ENCODE data around the gene PGM5. TPM values are rescaled to one million over a fixed set of nuclear protein-coding genes. Genes with fewer than 3 reads are reported as not detected.
"Not testable (repeated sequence)": the region's sequence is repeated elsewhere in the genome, so short reads cannot be mapped to it uniquely, and the experiment has no call there.

The PGM5 gene
- total RNA-seq, 1 donor from 2014 or later: not detected

DNA sequence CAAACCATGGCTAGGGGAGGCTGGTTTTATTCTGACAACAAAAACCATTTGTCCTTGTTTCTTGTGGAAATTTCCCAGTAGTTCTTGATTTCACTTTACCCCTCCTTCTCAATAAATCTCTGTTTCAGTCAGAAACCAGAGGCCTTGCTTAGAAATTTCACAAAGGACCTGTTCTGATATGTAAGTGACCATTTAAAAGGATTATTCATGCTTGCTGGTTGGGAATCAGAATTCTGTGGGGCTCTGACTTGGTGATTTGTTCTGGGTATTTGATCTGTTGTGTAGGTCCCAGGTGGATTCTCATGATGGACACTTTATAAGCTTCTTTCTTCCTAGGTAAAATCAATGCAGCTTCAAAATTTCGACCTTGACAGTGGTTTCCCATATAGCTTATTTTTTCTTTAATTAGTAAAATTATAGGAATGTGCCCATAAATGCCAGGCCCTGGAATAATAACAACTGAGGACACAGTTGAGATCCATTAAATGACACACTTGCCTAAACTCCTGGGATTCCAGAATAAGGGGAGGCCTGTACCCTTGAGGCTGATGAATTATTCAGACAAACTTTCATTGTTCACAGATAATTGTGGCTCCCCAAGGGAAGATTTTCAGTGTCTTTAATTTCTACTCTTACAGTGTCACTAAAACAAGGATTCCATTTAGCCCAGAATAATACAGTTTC, 40.1 kb downstream of the PGM5 start:
- not testable (repeated sequence) for H3K36me3 Mint-ChIP-seq (ENCODE audit: low read depth); H3K27me3 Mint-ChIP-seq (ENCODE audit: low read depth); H3K9me3 Mint-ChIP-seq (ENCODE audit: low read depth); H3K27ac Mint-ChIP-seq (ENCODE audit: unreplicated experiment); DNase-seq (ENCODE audit: low spot score); H3K4me1 Mint-ChIP-seq (ENCODE audit: low read depth); H3K4me3 Mint-ChIP-seq (ENCODE audit: unreplicated experiment)

DNA sequence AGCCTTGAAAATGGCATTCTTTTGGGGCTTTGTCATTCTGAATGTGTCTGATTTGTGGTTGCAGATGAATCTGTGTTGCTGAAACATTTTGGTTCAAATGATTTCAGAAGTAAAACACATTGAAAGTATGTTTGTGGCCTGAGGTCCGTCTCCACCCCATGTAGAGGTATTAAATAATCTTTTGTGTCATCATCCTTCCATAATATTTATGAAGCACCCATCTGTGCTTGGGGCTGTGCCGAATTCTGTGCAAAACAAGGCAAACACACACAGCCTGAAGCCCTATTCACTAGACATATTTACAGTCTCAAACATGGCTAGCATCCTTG, 40.6 kb downstream of the PGM5 start:
- not testable (repeated sequence) for H3K4me1 Mint-ChIP-seq (ENCODE audit: low read depth); H3K27ac Mint-ChIP-seq (ENCODE audit: unreplicated experiment); H3K4me3 Mint-ChIP-seq (ENCODE audit: unreplicated experiment); H3K27me3 Mint-ChIP-seq (ENCODE audit: low read depth); H3K36me3 Mint-ChIP-seq (ENCODE audit: low read depth); H3K9me3 Mint-ChIP-seq (ENCODE audit: low read depth); DNase-seq (ENCODE audit: low spot score)

DNA sequence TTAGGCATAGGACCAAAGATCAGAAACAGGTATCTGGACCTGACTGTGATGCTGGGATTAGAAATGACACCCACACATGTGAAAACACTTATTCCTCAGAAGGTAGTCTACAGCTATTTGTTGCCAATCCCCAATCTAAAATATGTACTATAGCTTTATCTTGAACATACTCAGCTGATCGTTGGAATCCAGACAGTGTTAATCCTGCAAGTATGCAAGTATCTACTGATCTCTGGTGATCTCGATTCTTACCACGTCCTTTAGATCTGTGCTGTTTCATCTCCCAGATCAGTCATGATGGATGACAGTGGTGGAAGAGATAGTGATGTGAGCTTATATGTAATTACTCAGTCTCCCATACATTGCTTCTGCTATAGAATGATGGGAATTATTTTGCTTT, 41.4 kb downstream of the PGM5 start:
- H3K4me1 Mint-ChIP-seq (ENCODE audit: low read depth); H3K27ac Mint-ChIP-seq (ENCODE audit: unreplicated experiment); H3K27me3 Mint-ChIP-seq (ENCODE audit: low read depth); H3K4me3 Mint-ChIP-seq (ENCODE audit: unreplicated experiment); DNase-seq (ENCODE audit: low spot score); H3K9me3 Mint-ChIP-seq (ENCODE audit: low read depth); H3K36me3 Mint-ChIP-seq (ENCODE audit: low read depth): not testable (repeated sequence)

DNA sequence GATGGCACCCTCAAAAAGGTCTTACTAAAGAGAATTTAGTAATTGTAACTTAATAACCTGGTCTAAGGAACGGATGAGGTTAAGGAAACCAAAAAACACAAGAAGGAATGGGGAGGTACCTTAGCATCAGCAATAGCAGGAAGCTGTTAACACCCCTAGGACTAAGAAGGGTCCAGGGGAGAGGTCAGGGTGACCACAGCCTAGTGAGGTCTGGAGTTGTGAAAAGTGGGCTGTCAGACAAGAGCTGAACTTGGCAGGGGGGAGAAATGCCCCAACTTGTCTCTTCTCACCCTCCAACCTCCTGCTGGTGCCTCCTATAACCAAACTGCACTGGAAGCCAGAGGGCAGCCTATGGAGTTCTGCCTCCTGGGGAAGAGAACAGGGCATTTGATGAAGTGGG, 41.9 kb downstream of the PGM5 start:
- H3K9me3 Mint-ChIP-seq (ENCODE audit: low read depth); H3K27ac Mint-ChIP-seq (ENCODE audit: unreplicated experiment): not testable (repeated sequence)

DNA sequence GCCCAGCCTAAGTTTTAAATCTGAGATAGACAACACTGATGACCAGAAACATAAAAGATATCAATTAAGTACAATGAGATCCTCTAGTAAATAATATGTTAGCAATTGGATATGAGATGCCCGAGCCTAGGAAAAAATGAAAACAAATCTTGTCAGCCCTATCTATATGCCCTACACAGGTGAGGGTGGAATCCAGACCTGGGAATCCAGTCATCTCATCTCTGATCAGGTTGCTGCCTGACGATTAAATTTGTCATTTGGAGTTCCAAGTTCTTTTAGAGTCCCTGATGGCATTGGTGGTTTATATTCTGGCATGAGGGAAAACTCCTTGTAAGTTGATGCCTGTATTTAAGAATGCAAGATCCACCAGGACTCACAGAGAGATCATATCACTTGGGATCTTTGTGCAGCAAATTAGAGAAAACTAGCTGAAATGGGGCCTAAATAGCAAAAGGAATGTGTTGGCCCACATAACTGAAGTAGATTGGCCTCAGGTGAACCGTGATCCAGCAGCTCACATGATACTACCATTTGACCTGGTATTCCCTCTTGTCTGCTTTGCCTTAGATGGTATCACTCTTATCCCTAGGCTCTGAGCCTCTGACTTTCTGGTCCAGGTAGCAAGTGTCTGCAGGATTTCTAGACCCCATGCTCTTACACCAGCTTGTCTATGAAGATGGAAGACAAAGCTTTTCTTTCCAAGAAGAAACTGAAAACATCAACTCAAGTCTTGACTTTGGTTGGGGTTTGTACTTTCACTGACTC, 48.2 kb downstream of the PGM5 start:
- not testable (repeated sequence) for H3K9me3 Mint-ChIP-seq (ENCODE audit: low read depth); H3K4me1 Mint-ChIP-seq (ENCODE audit: low read depth); DNase-seq (ENCODE audit: low spot score); H3K27me3 Mint-ChIP-seq (ENCODE audit: low read depth); H3K27ac Mint-ChIP-seq (ENCODE audit: unreplicated experiment); H3K36me3 Mint-ChIP-seq (ENCODE audit: low read depth); H3K4me3 Mint-ChIP-seq (ENCODE audit: unreplicated experiment)

More for the DNA sequence above, 41.9 kb downstream of the PGM5 start:
- not testable (repeated sequence) for H3K27me3 Mint-ChIP-seq (ENCODE audit: low read depth); H3K4me1 Mint-ChIP-seq (ENCODE audit: low read depth); H3K4me3 Mint-ChIP-seq (ENCODE audit: unreplicated experiment); DNase-seq (ENCODE audit: low spot score); H3K36me3 Mint-ChIP-seq (ENCODE audit: low read depth)

DNA sequence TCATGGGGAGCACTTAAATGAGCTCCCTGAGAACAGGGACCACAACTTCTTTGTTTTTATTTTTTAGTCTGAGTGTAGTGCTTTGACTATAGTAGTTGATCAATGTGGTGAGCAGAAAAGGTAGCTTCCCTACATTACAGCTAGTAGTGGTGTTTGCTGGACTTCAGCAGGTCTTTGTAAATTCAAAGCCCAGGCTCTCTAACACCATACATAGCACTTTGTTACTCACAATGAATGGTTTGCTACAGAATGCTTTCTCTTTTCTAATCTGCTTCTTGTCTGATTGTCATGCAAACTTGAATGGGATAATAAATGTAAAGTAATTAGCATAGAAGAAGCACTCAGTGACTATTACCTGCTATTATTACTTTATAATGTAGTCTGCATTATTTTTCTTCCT, 55.5 kb downstream of the PGM5 start:
- DNase-seq (ENCODE audit: low spot score); H3K4me3 Mint-ChIP-seq (ENCODE audit: unreplicated experiment); H3K27me3 Mint-ChIP-seq (ENCODE audit: low read depth); H3K27ac Mint-ChIP-seq (ENCODE audit: unreplicated experiment); H3K36me3 Mint-ChIP-seq (ENCODE audit: low read depth); H3K4me1 Mint-ChIP-seq (ENCODE audit: low read depth); H3K9me3 Mint-ChIP-seq (ENCODE audit: low read depth): not testable (repeated sequence)

DNA sequence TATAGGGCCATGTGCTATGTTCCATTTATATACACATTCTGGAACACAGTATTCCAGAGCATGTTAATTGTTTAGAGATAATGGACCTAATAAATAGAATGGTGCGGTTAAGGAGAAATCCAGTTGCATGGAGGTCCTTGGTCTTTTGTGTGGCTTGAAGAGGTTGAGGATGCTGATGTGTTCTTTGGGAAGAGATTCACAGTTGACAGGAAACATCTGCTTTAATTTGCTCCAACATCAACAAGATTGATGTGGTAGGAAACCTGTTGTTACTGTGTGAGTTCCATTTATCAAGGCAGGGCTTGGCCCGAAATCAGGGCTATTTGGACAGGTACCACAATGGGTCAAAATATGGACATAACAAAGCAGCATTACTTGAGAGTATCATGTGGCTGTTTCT, 56.3 kb downstream of the PGM5 start:
- not testable (repeated sequence) for H3K4me3 Mint-ChIP-seq (ENCODE audit: unreplicated experiment); H3K27ac Mint-ChIP-seq (ENCODE audit: unreplicated experiment); H3K4me1 Mint-ChIP-seq (ENCODE audit: low read depth); H3K9me3 Mint-ChIP-seq (ENCODE audit: low read depth); H3K36me3 Mint-ChIP-seq (ENCODE audit: low read depth); DNase-seq (ENCODE audit: low spot score); H3K27me3 Mint-ChIP-seq (ENCODE audit: low read depth)

DNA sequence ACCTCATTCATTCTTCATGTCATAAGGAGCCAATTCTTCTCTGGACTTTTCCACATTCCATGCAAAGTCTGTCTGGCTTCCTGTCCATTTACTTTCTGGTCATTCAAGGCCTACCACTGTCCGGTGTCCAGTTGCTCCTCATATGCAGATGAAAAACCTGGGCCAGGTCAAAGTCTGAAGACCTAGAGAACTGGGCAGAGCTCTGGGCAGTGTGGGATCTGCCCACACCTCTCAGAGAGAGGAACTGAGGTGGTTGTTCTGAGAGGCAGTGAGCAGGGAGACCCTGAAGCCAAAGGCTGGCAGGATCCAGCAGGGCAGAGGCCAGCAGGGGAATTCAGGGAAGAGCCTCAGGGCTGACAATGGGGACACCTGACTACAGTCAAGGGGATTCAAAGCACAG, 58.7 kb downstream of the PGM5 start:
- H3K36me3 Mint-ChIP-seq (ENCODE audit: low read depth); H3K9me3 Mint-ChIP-seq (ENCODE audit: low read depth); H3K27ac Mint-ChIP-seq (ENCODE audit: unreplicated experiment); H3K4me3 Mint-ChIP-seq (ENCODE audit: unreplicated experiment); DNase-seq (ENCODE audit: low spot score); H3K4me1 Mint-ChIP-seq (ENCODE audit: low read depth): not testable (repeated sequence)
- H3K27me3 Mint-ChIP-seq (ENCODE audit: low read depth): peaks cover 12% of the 10 kb centered on the region

DNA sequence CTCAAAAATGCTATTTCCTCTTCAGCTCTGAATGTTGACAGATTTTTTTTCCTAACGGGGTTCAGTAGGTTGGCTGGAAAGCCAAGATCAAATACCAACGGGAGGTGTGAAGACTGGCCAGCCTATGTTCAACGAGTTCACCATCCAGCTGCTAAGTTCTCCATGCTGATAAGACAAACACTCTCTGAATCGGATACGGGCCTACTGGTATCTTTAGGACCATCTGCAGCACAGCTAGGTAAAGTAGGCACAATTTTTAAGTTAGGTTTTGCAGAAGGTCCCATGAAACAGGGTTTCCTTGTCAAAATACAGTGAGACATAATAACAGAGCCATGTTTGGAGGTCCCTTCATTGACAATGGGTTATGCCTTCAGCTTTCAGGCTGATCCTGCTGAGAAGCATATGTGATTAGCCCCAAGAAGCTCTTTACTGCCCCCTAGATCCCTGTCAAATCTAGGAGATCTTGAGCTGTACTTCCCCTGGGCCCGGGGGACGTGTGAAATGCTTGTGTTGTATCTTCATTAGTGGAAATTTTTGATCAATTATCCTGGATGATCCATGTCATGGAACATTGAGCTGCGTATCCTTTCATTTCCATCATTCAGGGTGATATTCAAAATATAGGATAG, 60.6 kb downstream of the PGM5 start:
- Mint-ChIP-seq H3K36me3 (ENCODE audit: low read depth) (no peaks in the 10 kb centered on the region), H3K9me3 (ENCODE audit: low read depth) (no peaks in the 10 kb centered on the region), H3K4me1 (ENCODE audit: low read depth) (no peaks in the 10 kb centered on the region), H3K27ac (ENCODE audit: unreplicated experiment) (no peak overlapping the region), H3K4me3 (ENCODE audit: unreplicated experiment) (no peak overlapping the region), H3K27me3 (ENCODE audit: low read depth) (peaks cover 12% of the 10 kb centered on the region)
- TF ChIP-seq, protein P1, sequence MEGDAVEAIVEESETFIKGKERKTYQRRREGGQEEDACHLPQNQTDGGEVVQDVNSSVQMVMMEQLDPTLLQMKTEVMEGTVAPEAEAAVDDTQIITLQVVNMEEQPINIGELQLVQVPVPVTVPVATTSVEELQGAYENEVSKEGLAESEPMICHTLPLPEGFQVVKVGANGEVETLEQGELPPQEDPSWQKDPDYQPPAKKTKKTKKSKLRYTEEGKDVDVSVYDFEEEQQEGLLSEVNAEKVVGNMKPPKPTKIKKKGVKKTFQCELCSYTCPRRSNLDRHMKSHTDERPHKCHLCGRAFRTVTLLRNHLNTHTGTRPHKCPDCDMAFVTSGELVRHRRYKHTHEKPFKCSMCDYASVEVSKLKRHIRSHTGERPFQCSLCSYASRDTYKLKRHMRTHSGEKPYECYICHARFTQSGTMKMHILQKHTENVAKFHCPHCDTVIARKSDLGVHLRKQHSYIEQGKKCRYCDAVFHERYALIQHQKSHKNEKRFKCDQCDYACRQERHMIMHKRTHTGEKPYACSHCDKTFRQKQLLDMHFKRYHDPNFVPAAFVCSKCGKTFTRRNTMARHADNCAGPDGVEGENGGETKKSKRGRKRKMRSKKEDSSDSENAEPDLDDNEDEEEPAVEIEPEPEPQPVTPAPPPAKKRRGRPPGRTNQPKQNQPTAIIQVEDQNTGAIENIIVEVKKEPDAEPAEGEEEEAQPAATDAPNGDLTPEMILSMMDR (IDR thresholded peaks at IDR 0.05): no peak
- DNase-seq (ENCODE audit: low spot score): no peak

All from chondrocyte (in vitro differentiated cells).